Neural cell (in vitro differentiated cells): ENCODE results near the gene TMEM26. TPM values are rescaled to one million over a fixed set of nuclear protein-coding genes. Genes with fewer than 3 reads are reported as not detected.
"Not testable (repeated sequence)": the region's sequence is repeated elsewhere in the genome, so short reads cannot be mapped to it uniquely, and the experiment has no call there.

Experiments used
- H2AFZ ChIP-seq: fragments of 200-600, 300-800 bp; sonication (generic), shearing (Covaris generic); 2 replicates; pipeline ENCODE4 v1.6.0; 2014; ENCODE audit warnings: low read depth, mild to moderate bottlenecking, antibody characterized with exemption, low read length, moderate library complexity
- H3F3A ChIP-seq: fragments of 200-600 bp; shearing (Covaris generic); 2 replicates; pipeline ENCODE4 v1.6.1; 2016; ENCODE audit warnings: mild to moderate bottlenecking, moderate library complexity, mixed read lengths, antibody characterized with exemption, low read length; ENCODE audit not compliant: insufficient read depth, poor library complexity, severe bottlenecking
- H3K27ac ChIP-seq: fragments of 200-600, 300-800 bp; sonication (generic), shearing (Covaris generic); 2 replicates; pipeline ENCODE4 v1.5.1; 2014; ENCODE audit warnings: mild to moderate bottlenecking, low read length, moderate library complexity
- H3K27me3 ChIP-seq: fragments of 300-800, 200-600 bp; sonication (generic), shearing (Covaris generic); 2 replicates; pipeline ENCODE4 v1.6.0; 2014; ENCODE audit warnings: mild to moderate bottlenecking, low read depth, low read length, moderate library complexity; ENCODE audit not compliant: insufficient read depth
- H3K36me3 ChIP-seq: fragments of 300-800, 200-600 bp; sonication (generic), shearing (Covaris generic); 2 replicates; pipeline ENCODE4 v1.5.1; 2014; ENCODE audit warnings: mild to moderate bottlenecking, antibody characterized with exemption, low read length, moderate library complexity; ENCODE audit not compliant: insufficient read depth
- H3K4me2 ChIP-seq: fragments of 300-800, 200-600 bp; sonication (generic), shearing (Covaris generic); 2 replicates; pipeline ENCODE4 v1.6.0; 2014; ENCODE audit warnings: mild to moderate bottlenecking, low read length
- H3K4me3 ChIP-seq: fragments of 300-800, 200-600 bp; sonication (generic), shearing (Covaris generic); 2 replicates; pipeline ENCODE4 v1.5.1; 2014; ENCODE audit warnings: mild to moderate bottlenecking, low read length, moderate library complexity
- H3K79me2 ChIP-seq: fragments of 200-600 bp; shearing (Covaris generic); replicated peaks from 2 replicates; pipeline ENCODE4 v1.6.0; 2014; ENCODE audit warnings: mild to moderate bottlenecking, low read length, moderate library complexity; ENCODE audit not compliant: insufficient read depth
- H3K9ac ChIP-seq: fragments of 300-800, 200-600 bp; sonication (generic), shearing (Covaris generic); 2 replicates; pipeline ENCODE4 v1.6.1; 2016; ENCODE audit warnings: mild to moderate bottlenecking, low read length, mixed read lengths
- H3K9me2 ChIP-seq: fragments of 200-600 bp; shearing (Covaris generic); 2 replicates; pipeline ENCODE4 v1.6.1; 2016; ENCODE audit warnings: mild to moderate bottlenecking, low read length, mixed read lengths; ENCODE audit not compliant: insufficient read depth
- H3K9me3 ChIP-seq: fragments of 200-600, 300-800 bp; sonication (generic), shearing (Covaris generic); 2 replicates; pipeline ENCODE4 v1.6.1; 2016; ENCODE audit warnings: mild to moderate bottlenecking, mixed run types, low read length, moderate library complexity, mixed read lengths
- H4K20me1 ChIP-seq: fragments of 200-600 bp; shearing (Covaris generic); 2 replicates; pipeline ENCODE4 v1.6.1; 2016; ENCODE audit warnings: mild to moderate bottlenecking, mixed run types; ENCODE audit not compliant: insufficient read depth
- CTCF ChIP-seq: fragments of 450-650 bp; IDR thresholded peaks from 2 replicates; pipeline ENCODE4 v1.5.1; 2014; ENCODE audit warnings: antibody characterized with exemption, mild to moderate bottlenecking, moderate library complexity; ENCODE audit not compliant: poor library complexity, severe bottlenecking
- EP300 ChIP-seq: fragments of 450-650 bp; conservative IDR thresholded peaks from 2 replicates; pipeline ENCODE4 v1.6.1; 2014; ENCODE audit warnings: antibody characterized with exemption, mild to moderate bottlenecking, moderate library complexity; ENCODE audit not compliant: poor library complexity, severe bottlenecking
- EZH2 ChIP-seq: fragments of 200-600, 300-800 bp; shearing (Covaris generic), sonication (generic); IDR thresholded peaks from 2 replicates; pipeline ENCODE4 v1.6.1; 2014; ENCODE audit warnings: antibody characterized with exemption, low read length, borderline replicate concordance, mild to moderate bottlenecking; ENCODE audit not compliant: insufficient read depth, poor library complexity, severe bottlenecking
- MXI1 ChIP-seq: fragments of 450-650 bp; conservative IDR thresholded peaks from 2 replicates; pipeline ENCODE4 v1.6.1; 2014; ENCODE audit warnings: antibody characterized with exemption, mild to moderate bottlenecking; ENCODE audit not compliant: poor library complexity, severe bottlenecking
- POLR2AphosphoS5 ChIP-seq: IDR thresholded peaks from 2 replicates; pipeline ENCODE4 v1.6.1; 2012
- RAD21 ChIP-seq: fragments of 450-650 bp; conservative IDR thresholded peaks from 2 replicates; pipeline ENCODE4 v1.6.1; 2014; ENCODE audit warnings: antibody characterized with exemption, mild to moderate bottlenecking, moderate library complexity
- REST ChIP-seq: IDR thresholded peaks from 2 replicates; pipeline ENCODE4 v1.6.1; 2012; ENCODE audit warnings: borderline replicate concordance
- SMC3 ChIP-seq: fragments of 450-650 bp; conservative IDR thresholded peaks from 2 replicates; pipeline ENCODE4 v1.6.1; 2014; ENCODE audit warnings: antibody characterized with exemption, mild to moderate bottlenecking, moderate library complexity; ENCODE audit not compliant: poor library complexity
- TAF1 ChIP-seq: IDR thresholded peaks from 2 replicates; pipeline ENCODE4 v1.6.1; 2012; ENCODE audit warnings: low read depth
- polyA plus RNA-seq: library from polyadenylated mRNA; depleted of rRNA; stranded (reverse); fragments of >200 nt; gene quantifications from 2 replicates; pipeline ENCODE4 v1.2.3, GENCODE V29; 2014

Gene TMEM26
- polyA plus RNA-seq, 1 donor from 2014 or later, result not detected

- Histone ChIP-seq H3K4me2 (no peak overlapping the region), H3F3A (no peaks in the 10 kb centered on the region), H3K9ac (no peak overlapping the region), H3K27me3 (no peaks in the 10 kb centered on the region), H3K9me3 (no peaks in the 10 kb centered on the region), H2AFZ (no peak overlapping the region), H4K20me1 (no peaks in the 10 kb centered on the region), H3K79me2 (no peaks in the 10 kb centered on the region), H3K4me3 (no peak overlapping the region), H3K36me3 (no peaks in the 10 kb centered on the region), H3K9me2 (no peaks in the 10 kb centered on the region), H3K27ac (no peak overlapping the region)
- TF ChIP-seq CTCF (no peak), POLR2AphosphoS5 (no peak), MXI1 (no peak), EZH2 (no peak), RAD21 (no peak), SMC3 (no peak), REST (no peak), EP300 (no peak), TAF1 (no peak)
Measured at GRCh38 chr10:61385231-61386001, 67.8 kb downstream of the TMEM26 start.

- H3K79me2 ChIP-seq, H4K20me1 ChIP-seq, H3K4me2 ChIP-seq: not testable (repeated sequence)
Measured at GRCh38 chr10:61381153-61381552, 72.0 kb downstream of the TMEM26 start.

GRCh38 chr10:61378865-61379264 lies 74.3 kb downstream of the TMEM26 start:
- no peak overlapping the region for H3K4me3 ChIP-seq
- no peaks in the 10 kb centered on the region for H3F3A ChIP-seq
- H3K9me2 ChIP-seq, result no peaks in the 10 kb centered on the region
- H3K27me3 ChIP-seq, result no peaks in the 10 kb centered on the region
- H3K36me3 ChIP-seq, result no peaks in the 10 kb centered on the region
- no peak overlapping the region for H3K4me2 ChIP-seq
- H2AFZ ChIP-seq, result no peak overlapping the region
- no peak overlapping the region for H3K9ac ChIP-seq
- no peaks in the 10 kb centered on the region for H3K9me3 ChIP-seq
- no peaks in the 10 kb centered on the region for H3K79me2 ChIP-seq
- no peak overlapping the region for H3K27ac ChIP-seq
- no peaks in the 10 kb centered on the region for H4K20me1 ChIP-seq
- TF ChIP-seq EP300 (no peak), MXI1 (no peak), POLR2AphosphoS5 (no peak), EZH2 (no peak), TAF1 (no peak), SMC3 (no peak), CTCF (no peak), RAD21 (no peak), REST (no peak)

More at GRCh38 chr10:61381153-61381552, 72.0 kb downstream of the TMEM26 start:
- H3K36me3 ChIP-seq, H3K27ac ChIP-seq, H3K9me3 ChIP-seq, H3K4me3 ChIP-seq, H3K9ac ChIP-seq, H2AFZ ChIP-seq, H3K9me2 ChIP-seq, H3F3A ChIP-seq, H3K27me3 ChIP-seq: not testable (repeated sequence)
